ENCODE measurements around the gene EDEM2.

EDEM2 gene

DNA sequence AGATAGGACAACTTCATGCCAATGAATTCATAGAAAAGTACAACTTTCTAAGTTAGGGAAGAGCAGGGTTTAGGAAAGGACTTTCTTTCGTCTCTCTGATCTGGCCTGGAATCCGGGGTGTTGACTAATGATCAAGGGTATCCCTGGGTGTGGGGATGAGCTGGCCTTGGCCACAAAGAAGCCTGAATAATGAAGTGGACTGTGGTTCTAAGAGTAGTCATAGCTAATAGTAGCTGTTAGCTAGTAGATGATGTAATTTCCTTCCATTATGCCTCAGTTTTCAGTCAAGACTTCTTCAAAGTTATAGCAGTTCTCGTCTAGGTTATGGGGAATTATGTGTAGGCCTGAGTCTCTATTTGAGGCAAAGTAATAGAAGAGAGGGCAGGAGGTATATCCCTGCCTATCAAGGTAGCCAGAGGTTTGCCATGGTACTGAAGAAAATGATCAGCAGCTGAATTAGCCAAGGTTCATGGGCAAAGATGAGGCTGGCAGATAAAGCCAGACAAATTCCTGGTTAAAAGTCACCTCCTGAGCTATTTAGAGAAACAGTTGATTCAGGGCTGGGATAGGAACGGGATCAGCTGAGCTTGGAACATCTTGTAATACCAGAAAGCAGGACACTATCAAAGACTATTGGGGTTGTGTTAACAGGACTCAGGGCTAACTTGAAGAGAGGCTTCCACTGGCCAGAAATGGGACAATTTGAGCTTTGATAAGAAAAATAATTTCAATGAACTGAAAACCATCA lies 35.8 kb downstream of the EDEM2 start:
- H3K4me3 ChIP-seq (ENCODE audit: low read length in 2 of 2), result no peak overlapping the region
- no peaks in the 10 kb centered on the region for H3K27me3 ChIP-seq (ENCODE audit: control insufficient read depth in 3 of 3, insufficient read depth in 3 of 3, low read depth in 1 of 3, low read length in 3 of 3)
- H3K4me2 ChIP-seq (ENCODE audit: insufficient read depth, low read length, poor library complexity, severe bottlenecking), result no peak overlapping the region
- H3K9me3 ChIP-seq (replicated peaks in 1 of 2; ENCODE audit: control insufficient read depth in 2 of 2, insufficient read depth in 1 of 2, low read depth in 1 of 2, low read length in 2 of 2), result no peaks in the 10 kb centered on the region
- H3K23ac ChIP-seq (ENCODE audit: low read depth, low read length, poor library complexity), result no peak overlapping the region
- DNase-seq (ENCODE audit: low spot score), result no peak
- no peak overlapping the region for H4K91ac ChIP-seq (ENCODE audit: low read depth, low read length, poor library complexity)
- WGBS, 2 donors (ENCODE audit: extremely low coverage in 2 of 2, insufficient read length in 2 of 2, insufficient replicate concordance in 1 of 2), result no CpG with 5 or more reads among the region's 4 CpGs
- no peak overlapping the region for H3K14ac ChIP-seq (ENCODE audit: low read length)
- H3K4me1 ChIP-seq (ENCODE audit: control insufficient read depth in 2 of 2, insufficient read depth in 1 of 2, low read depth in 1 of 2, low read length in 2 of 2), result no peaks in the 10 kb centered on the region
- no peak overlapping the region for H3K18ac ChIP-seq (ENCODE audit: low read length)
- no peak overlapping the region for H2BK120ac ChIP-seq (ENCODE audit: low read depth, low read length)
- H3K36me3 ChIP-seq (replicated peaks in 1 of 2; ENCODE audit: control insufficient read depth in 2 of 2, insufficient read depth in 2 of 2, low read length in 2 of 2), result peaks cover 5 to 8% of the 10 kb centered on the region in 2 donors
- H3K4ac ChIP-seq (ENCODE audit: low read length), result no peak overlapping the region
- H2BK5ac ChIP-seq (ENCODE audit: low read length), result no peak overlapping the region
- H2BK12ac ChIP-seq (ENCODE audit: low read length), result no peak overlapping the region
- H2AK5ac ChIP-seq (ENCODE audit: low read depth, low read length), result no peak overlapping the region
- no peaks in the 10 kb centered on the region for H3K79me1 ChIP-seq (ENCODE audit: low read depth, low read length)
- no peak overlapping the region for H3K9ac ChIP-seq (ENCODE audit: low read depth, low read length, poor library complexity)
- no peak overlapping the region for H2AFZ ChIP-seq (ENCODE audit: low read length)
- no peak overlapping the region for H2BK15ac ChIP-seq (ENCODE audit: low read length)
- no peak overlapping the region for H3K27ac ChIP-seq (replicated peaks; ENCODE audit: low read length)
- H4K8ac ChIP-seq (ENCODE audit: low read depth, low read length), result no peak overlapping the region

DNA sequence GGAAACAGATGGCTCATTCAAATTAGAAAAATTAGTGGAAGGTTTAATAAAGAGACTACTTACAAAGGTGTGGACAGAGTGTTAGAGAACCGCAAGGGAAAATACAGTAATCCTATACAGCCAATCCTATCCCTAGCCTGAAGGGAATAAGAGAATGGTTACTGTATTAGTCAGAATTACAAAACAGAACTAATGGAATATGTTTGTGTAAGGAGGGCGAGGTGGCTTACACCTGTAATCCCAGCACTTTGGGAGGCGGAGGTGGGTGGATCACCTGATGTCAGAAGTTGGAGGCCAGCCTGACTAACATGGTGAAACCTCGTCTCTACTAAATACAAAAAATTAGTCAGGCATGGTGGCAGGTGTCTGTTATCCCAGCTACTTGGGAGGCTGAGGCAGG lies 38.2 kb downstream of the EDEM2 start:
- Histone ChIP-seq H3K4me3 (ENCODE audit: low read length in 2 of 2) (no peak overlapping the region), H3K79me1 (ENCODE audit: low read depth, low read length) (no peaks in the 10 kb centered on the region), H3K18ac (ENCODE audit: low read length) (no peak overlapping the region), H3K14ac (ENCODE audit: low read length) (no peak overlapping the region), H3K27ac (replicated peaks; ENCODE audit: low read length) (no peak overlapping the region), H3K9me3 (replicated peaks in 1 of 2; ENCODE audit: control insufficient read depth in 2 of 2, insufficient read depth in 1 of 2, low read depth in 1 of 2, low read length in 2 of 2) (no peaks in the 10 kb centered on the region), H3K36me3 (replicated peaks in 1 of 2; ENCODE audit: control insufficient read depth in 2 of 2, insufficient read depth in 2 of 2, low read length in 2 of 2) (no peaks in the 10 kb centered on the region), H4K91ac (ENCODE audit: low read depth, low read length, poor library complexity) (no peak overlapping the region), H2BK120ac (ENCODE audit: low read depth, low read length) (no peak overlapping the region), H2BK15ac (ENCODE audit: low read length) (no peak overlapping the region), H4K8ac (ENCODE audit: low read depth, low read length) (no peak overlapping the region), H2AK5ac (ENCODE audit: low read depth, low read length) (no peak overlapping the region), H3K9ac (ENCODE audit: low read depth, low read length, poor library complexity) (no peak overlapping the region), H2AFZ (ENCODE audit: low read length) (no peak overlapping the region), H3K4ac (ENCODE audit: low read length) (no peak overlapping the region), H3K23ac (ENCODE audit: low read depth, low read length, poor library complexity) (no peak overlapping the region), H3K4me1 (ENCODE audit: control insufficient read depth in 2 of 2, insufficient read depth in 1 of 2, low read depth in 1 of 2, low read length in 2 of 2) (no peaks in the 10 kb centered on the region), H2BK5ac (ENCODE audit: low read length) (no peak overlapping the region), H3K27me3 (ENCODE audit: control insufficient read depth in 3 of 3, insufficient read depth in 3 of 3, low read depth in 1 of 3, low read length in 3 of 3) (no peaks in the 10 kb centered on the region), H2BK12ac (ENCODE audit: low read length) (no peak overlapping the region), H3K4me2 (ENCODE audit: insufficient read depth, low read length, poor library complexity, severe bottlenecking) (no peak overlapping the region)
- DNase-seq (ENCODE audit: low spot score), result no peak
- WGBS, 2 donors (ENCODE audit: extremely low coverage in 2 of 2, insufficient read length in 2 of 2, insufficient replicate concordance in 1 of 2), result no CpG with 5 or more reads among the region's 4 CpGs

DNA sequence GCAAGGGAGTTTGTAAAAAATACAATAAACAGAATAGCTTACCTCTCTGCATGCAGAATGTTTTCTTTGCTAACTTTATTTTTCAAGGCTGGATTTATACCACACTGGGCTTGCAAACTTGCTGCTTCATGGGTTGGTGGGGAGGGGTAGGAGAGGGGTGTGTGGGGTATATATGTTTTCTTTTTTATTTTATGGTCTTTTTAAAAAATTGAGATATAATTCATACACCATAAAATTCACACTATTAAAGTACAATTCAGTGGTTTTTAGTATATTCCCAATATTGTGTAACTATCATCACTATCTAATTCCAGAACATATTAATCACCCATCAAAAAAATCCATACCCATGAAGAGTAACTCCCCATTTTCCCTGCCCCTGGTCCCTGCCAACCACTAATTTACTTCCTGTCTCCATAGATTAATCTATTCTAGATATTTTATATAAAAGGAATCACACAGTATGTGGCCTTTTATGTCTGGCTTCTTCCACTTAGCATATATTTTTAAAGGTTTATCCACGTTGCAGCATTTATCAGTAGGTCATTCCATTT lies 40.2 kb downstream of the EDEM2 start:
- no peak overlapping the region for H2BK15ac ChIP-seq (ENCODE audit: low read length)
- no CpG with 5 or more reads among the region's 1 CpG for WGBS, 2 donors (ENCODE audit: extremely low coverage in 2 of 2, insufficient read length in 2 of 2, insufficient replicate concordance in 1 of 2)

DNA sequence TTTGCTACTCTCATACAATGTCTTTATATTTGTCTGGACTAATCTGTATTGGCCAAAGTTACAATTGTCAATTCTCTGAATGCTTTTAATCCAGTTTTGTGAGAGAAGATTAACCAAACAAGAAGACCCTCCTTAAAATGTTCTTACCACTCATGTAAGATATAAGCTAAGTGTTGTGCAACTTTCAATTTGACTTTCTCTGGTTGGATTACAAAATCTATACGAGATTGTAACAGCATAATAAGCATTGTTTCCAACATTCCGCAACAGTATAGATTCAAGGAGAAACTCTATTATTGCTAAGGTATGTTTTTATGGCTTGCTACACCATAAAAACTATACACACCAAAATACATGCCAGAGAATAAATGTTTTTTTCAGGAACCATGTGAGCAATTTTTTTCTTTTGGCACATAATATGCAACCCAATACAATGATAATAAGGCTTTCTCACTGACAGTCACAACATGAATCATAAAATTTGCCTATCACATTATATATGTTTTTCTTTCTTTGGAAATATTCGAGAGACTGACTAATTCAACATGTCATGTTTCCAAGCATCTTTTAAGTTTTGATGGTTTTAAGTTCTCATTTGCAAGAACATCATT lies 42.3 kb downstream of the EDEM2 start:
- Histone ChIP-seq H3K14ac (ENCODE audit: low read length) (no peak overlapping the region), H3K4ac (ENCODE audit: low read length) (no peak overlapping the region), H3K9me3 (replicated peaks in 1 of 2; ENCODE audit: control insufficient read depth in 2 of 2, insufficient read depth in 1 of 2, low read depth in 1 of 2, low read length in 2 of 2) (no peaks in the 10 kb centered on the region), H3K36me3 (replicated peaks in 1 of 2; ENCODE audit: control insufficient read depth in 2 of 2, insufficient read depth in 2 of 2, low read length in 2 of 2) (no peaks in the 10 kb centered on the region), H2AFZ (ENCODE audit: low read length) (no peak overlapping the region), H3K27ac (replicated peaks; ENCODE audit: low read length) (no peak overlapping the region), H2BK5ac (ENCODE audit: low read length) (no peak overlapping the region), H3K4me2 (ENCODE audit: insufficient read depth, low read length, poor library complexity, severe bottlenecking) (no peak overlapping the region), H2BK120ac (ENCODE audit: low read depth, low read length) (no peak overlapping the region), H2AK5ac (ENCODE audit: low read depth, low read length) (no peak overlapping the region), H3K23ac (ENCODE audit: low read depth, low read length, poor library complexity) (no peak overlapping the region), H3K4me3 (ENCODE audit: low read length in 2 of 2) (no peak overlapping the region), H2BK12ac (ENCODE audit: low read length) (no peak overlapping the region), H4K91ac (ENCODE audit: low read depth, low read length, poor library complexity) (no peak overlapping the region), H4K8ac (ENCODE audit: low read depth, low read length) (no peak overlapping the region), H3K18ac (ENCODE audit: low read length) (no peak overlapping the region), H3K79me1 (ENCODE audit: low read depth, low read length) (no peaks in the 10 kb centered on the region), H3K4me1 (ENCODE audit: control insufficient read depth in 2 of 2, insufficient read depth in 1 of 2, low read depth in 1 of 2, low read length in 2 of 2) (no peaks in the 10 kb centered on the region), H2BK15ac (ENCODE audit: low read length) (no peak overlapping the region), H3K9ac (ENCODE audit: low read depth, low read length, poor library complexity) (no peak overlapping the region), H3K27me3 (ENCODE audit: control insufficient read depth in 3 of 3, insufficient read depth in 3 of 3, low read depth in 1 of 3, low read length in 3 of 3) (no peaks in the 10 kb centered on the region)
- WGBS, 2 donors (ENCODE audit: extremely low coverage in 2 of 2, insufficient read length in 2 of 2, insufficient replicate concordance in 1 of 2), result no CpG with 5 or more reads among the region's 3 CpGs
- DNase-seq (ENCODE audit: low spot score), result no peak

More for the DNA sequence above, 40.2 kb downstream of the EDEM2 start:
- H2BK120ac ChIP-seq (ENCODE audit: low read depth, low read length), result no peak overlapping the region
- H3K27me3 ChIP-seq (ENCODE audit: control insufficient read depth in 3 of 3, insufficient read depth in 3 of 3, low read depth in 1 of 3, low read length in 3 of 3), result no peaks in the 10 kb centered on the region
- no peak overlapping the region for H2BK12ac ChIP-seq (ENCODE audit: low read length)
- H3K18ac ChIP-seq (ENCODE audit: low read length), result no peak overlapping the region
- H3K9me3 ChIP-seq (replicated peaks in 1 of 2; ENCODE audit: control insufficient read depth in 2 of 2, insufficient read depth in 1 of 2, low read depth in 1 of 2, low read length in 2 of 2), result no peaks in the 10 kb centered on the region
- no peak overlapping the region for H4K8ac ChIP-seq (ENCODE audit: low read depth, low read length)
- H3K79me1 ChIP-seq (ENCODE audit: low read depth, low read length), result no peaks in the 10 kb centered on the region
- no peak overlapping the region for H2AFZ ChIP-seq (ENCODE audit: low read length)
- H2AK5ac ChIP-seq (ENCODE audit: low read depth, low read length), result no peak overlapping the region
- no peak overlapping the region for H3K14ac ChIP-seq (ENCODE audit: low read length)
- no peak overlapping the region for H3K4me2 ChIP-seq (ENCODE audit: insufficient read depth, low read length, poor library complexity, severe bottlenecking)
- no peak overlapping the region for H2BK5ac ChIP-seq (ENCODE audit: low read length)
- no peak overlapping the region for H3K23ac ChIP-seq (ENCODE audit: low read depth, low read length, poor library complexity)
- H3K4ac ChIP-seq (ENCODE audit: low read length), result no peak overlapping the region
- DNase-seq (ENCODE audit: low spot score), result no peak
- H3K4me3 ChIP-seq (ENCODE audit: low read length in 2 of 2), result no peak overlapping the region
- no peaks in the 10 kb centered on the region for H3K4me1 ChIP-seq (ENCODE audit: control insufficient read depth in 2 of 2, insufficient read depth in 1 of 2, low read depth in 1 of 2, low read length in 2 of 2)
- no peak overlapping the region for H3K9ac ChIP-seq (ENCODE audit: low read depth, low read length, poor library complexity)
- no peaks in the 10 kb centered on the region for H3K36me3 ChIP-seq (replicated peaks in 1 of 2; ENCODE audit: control insufficient read depth in 2 of 2, insufficient read depth in 2 of 2, low read length in 2 of 2)
- no peak overlapping the region for H3K27ac ChIP-seq (replicated peaks; ENCODE audit: low read length)
- no peak overlapping the region for H4K91ac ChIP-seq (ENCODE audit: low read depth, low read length, poor library complexity)

All from neuronal stem cell (in vitro differentiated cells).